ENCODE measurements around the gene GRK4. TPM values are rescaled to one million over a fixed set of nuclear protein-coding genes. Genes with fewer than 3 reads are reported as not detected.

The GRK4 gene
- total RNA-seq, 1 experiment from 2014 or later = 3.7 TPM

- ATAC-seq (no peak), DNase-seq (no peak)
- H3K9ac ChIP-seq (ENCODE audit: low read length) = no peak overlapping the region
- peaks cover 5% of the 10 kb centered on the region for H3F3A ChIP-seq (ENCODE audit: low read length, unreplicated experiment)
- intact Hi-C loops (cut with micrococcal nuclease) = no loop called here
- peaks cover 2% of the 10 kb centered on the region; the same call in 1 of the 2 replicates for H4K20me1 ChIP-seq (ENCODE audit: low read length)
- H3K36me3 ChIP-seq (ENCODE audit: low read depth, low read length) = peaks cover 20% of the 10 kb centered on the region
- TF ChIP-seq EZH2phosphoT487 (IDR thresholded peaks at IDR 0.05; ENCODE audit: borderline replicate concordance, low read length) = no peak
- TF ChIP-seq CTCF (conservative IDR thresholded peaks at IDR 0.05; ENCODE audit: low read depth, low read length) = no peak
- no peak for TF ChIP-seq EZH2 (IDR thresholded peaks at IDR 0.05; ENCODE audit: low read length, unreplicated experiment)
- no peak overlapping the region for H3K4me3 ChIP-seq (ENCODE audit: low read length)
- no peak overlapping the region for H2AFZ ChIP-seq (ENCODE audit: low read length)
- no peaks in the 10 kb centered on the region for H3K9me2 ChIP-seq (replicated peaks; ENCODE audit: low read length)
- H3K27ac ChIP-seq (ENCODE audit: low read length) = no peak overlapping the region
- ChIA-PET POLR2A (ENCODE audit: unreplicated experiment) (no interaction called here), CTCF (no interaction called here)
- H3K79me2 ChIP-seq (ENCODE audit: low read length) = peaks cover 10% of the 10 kb centered on the region
- no TSS peak for BruUV-seq (replicated peaks)
- no peaks in the 10 kb centered on the region for H3K27me3 ChIP-seq (ENCODE audit: low read length)
- no peaks in the 10 kb centered on the region for H3K9me3 ChIP-seq (ENCODE audit: low read length)
- no peak overlapping the region for H3K4me2 ChIP-seq (ENCODE audit: low read length)
- H3K4me1 ChIP-seq (ENCODE audit: insufficient read depth, low read length) = peaks cover 25% of the 10 kb centered on the region
Observed at GRCh38 chr4:2938906-2939305, 24.5 kb upstream of the GRK4 start.

DNA sequence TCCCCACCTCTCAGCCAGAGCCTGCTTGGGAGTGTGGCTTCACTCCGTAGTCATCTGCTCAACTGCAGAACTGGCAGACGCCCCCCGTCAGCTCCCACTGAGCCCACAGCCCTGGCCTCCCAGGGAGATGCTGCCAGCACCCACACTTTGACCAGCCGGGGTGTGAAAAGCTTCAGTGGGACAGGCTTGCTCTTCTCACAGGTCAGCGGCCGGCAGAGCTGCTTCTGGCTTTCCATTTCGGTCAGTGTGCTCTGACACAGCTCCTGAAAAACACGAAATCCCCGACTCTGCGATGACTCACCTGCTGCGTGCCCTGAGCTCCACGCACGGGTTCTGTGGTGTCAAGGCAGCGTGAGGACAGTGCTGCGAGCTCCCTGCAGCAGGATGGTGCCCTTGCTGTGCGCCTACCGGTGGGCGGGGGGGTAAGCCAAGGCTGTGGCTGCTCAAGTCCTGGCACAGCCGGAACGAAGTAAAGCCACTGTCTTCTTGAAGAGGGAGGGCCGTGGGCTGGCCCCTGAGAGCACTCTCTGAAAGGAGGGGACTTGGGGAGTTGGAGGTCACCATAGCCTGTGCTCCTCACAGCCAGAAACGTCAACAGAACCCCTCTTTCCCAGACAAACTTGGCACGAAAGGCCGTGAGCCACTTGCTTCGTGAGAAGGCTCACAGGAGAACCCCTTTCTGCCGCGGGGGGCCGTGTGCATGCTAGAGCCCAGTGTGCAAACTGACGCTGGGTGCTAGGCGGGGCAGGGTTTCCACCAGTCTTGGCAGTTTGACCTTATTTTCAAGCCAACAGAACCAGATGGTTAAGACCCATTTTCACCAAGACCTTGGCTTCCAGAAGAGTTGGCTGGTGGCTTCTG is 23.8 kb upstream of the GRK4 start:
- Histone ChIP-seq H3K9me2 (replicated peaks; ENCODE audit: low read length) (no peaks in the 10 kb centered on the region), H3K79me2 (ENCODE audit: low read length) (peaks cover 9% of the 10 kb centered on the region), H3F3A (ENCODE audit: low read length, unreplicated experiment) (peaks cover 5% of the 10 kb centered on the region), H3K4me1 (ENCODE audit: insufficient read depth, low read length) (peaks cover 25% of the 10 kb centered on the region), H3K4me2 (ENCODE audit: low read length) (no peak overlapping the region), H2AFZ (ENCODE audit: low read length) (no peak overlapping the region), H3K27ac (ENCODE audit: low read length) (no peak overlapping the region), H3K27me3 (ENCODE audit: low read length) (no peaks in the 10 kb centered on the region), H3K4me3 (ENCODE audit: low read length) (no peak overlapping the region), H3K9me3 (ENCODE audit: low read length) (no peaks in the 10 kb centered on the region), H4K20me1 (ENCODE audit: low read length) (peaks cover 2% of the 10 kb centered on the region; the same call in 1 of the 2 replicates), H3K36me3 (ENCODE audit: low read depth, low read length) (peaks cover 20% of the 10 kb centered on the region), H3K9ac (ENCODE audit: low read length) (no peak overlapping the region)
- intact Hi-C loops (cut with micrococcal nuclease) = no loop called here
- ATAC-seq (no peak), DNase-seq (no peak)
- ChIA-PET CTCF (no interaction called here), POLR2A (ENCODE audit: unreplicated experiment) (no interaction called here)
- no TSS peak for BruUV-seq (replicated peaks)
- TF ChIP-seq EZH2phosphoT487 (IDR thresholded peaks at IDR 0.05; ENCODE audit: borderline replicate concordance, low read length) (no peak), EZH2 (IDR thresholded peaks at IDR 0.05; ENCODE audit: low read length, unreplicated experiment) (no peak), CTCF (conservative IDR thresholded peaks at IDR 0.05; ENCODE audit: low read depth, low read length) (no peak)

All from PC-3 (cell line).